ENCODE data around the gene PCIF1. TPM values are rescaled to one million over a fixed set of nuclear protein-coding genes. Genes with fewer than 3 reads are reported as not detected.
A peak's percentile ranks its signal among the peaks of the same experiment; 100 is the strongest.

The PCIF1 gene
- total and polyA plus RNA-seq, 2 experiments from 2014 or later: 41.2 to 43.8 TPM

- Histone ChIP-seq H3K4me3 (no peak overlapping the region), H3K27me3 (no peaks in the 10 kb centered on the region), H3K4me1 (ENCODE audit: low read depth) (no peaks in the 10 kb centered on the region), H3K27ac (no peak overlapping the region), H3K36me3 (peaks cover 70% of the 10 kb centered on the region), H3K9me3 (ENCODE audit: low read depth) (no peaks in the 10 kb centered on the region)
- peak in 1 of 2 donors; percentile 33 for DNase-seq (ENCODE audit: low read depth in 1 of 2, low spot score in 1 of 2)
- no peak for TF ChIP-seq CTCF (IDR thresholded peaks at IDR 0.05; ENCODE audit: low read depth, low read length)
Observed at GRCh38 chr20:45944151-45944964, 9.9 kb downstream of the PCIF1 start.

DNA sequence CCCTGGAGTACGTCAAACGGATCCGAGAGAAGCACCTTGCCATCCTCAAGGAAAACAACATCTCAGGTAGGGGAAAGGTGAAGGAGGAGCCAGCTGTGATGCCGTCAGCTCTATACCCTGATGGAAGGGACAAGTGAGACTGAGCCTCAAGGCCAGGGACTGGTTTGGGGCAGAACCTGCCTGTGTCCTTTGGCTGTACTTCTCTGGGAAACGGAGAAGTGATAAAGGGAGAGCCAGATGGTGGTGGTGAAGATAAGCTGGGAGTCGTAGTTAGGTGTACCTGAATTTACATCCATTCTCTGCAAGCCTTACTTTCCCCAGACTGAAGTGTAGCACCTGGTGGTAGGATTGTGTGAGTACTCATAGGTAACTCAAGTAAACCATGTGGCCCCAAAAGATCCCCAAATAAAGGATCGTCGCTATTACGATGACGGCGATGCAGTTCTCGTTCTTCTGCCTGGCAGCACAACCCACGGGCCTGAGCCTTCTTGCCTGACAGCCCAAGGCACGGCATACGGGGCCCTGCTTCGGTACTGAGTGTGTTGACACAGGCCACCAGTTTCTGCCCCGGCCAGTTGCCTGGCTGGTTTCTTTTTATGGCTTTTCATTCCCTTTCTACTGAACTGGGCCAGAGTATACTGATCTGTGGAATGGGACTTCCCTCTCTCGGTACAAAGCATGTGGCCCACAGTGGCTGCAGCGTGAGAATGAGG is 10.6 kb downstream of the PCIF1 start:
- Histone ChIP-seq H3K9me3 (ENCODE audit: low read depth) (no peaks in the 10 kb centered on the region), H3K36me3 (peaks cover 64% of the 10 kb centered on the region), H3K27ac (no peak overlapping the region), H3K4me1 (ENCODE audit: low read depth) (no peaks in the 10 kb centered on the region), H3K27me3 (no peaks in the 10 kb centered on the region), H3K4me3 (no peak overlapping the region)
- DNase-seq (ENCODE audit: low read depth in 1 of 2, low spot score in 1 of 2): no peak
- no peak for TF ChIP-seq CTCF (IDR thresholded peaks at IDR 0.05; ENCODE audit: low read depth, low read length)

DNA sequence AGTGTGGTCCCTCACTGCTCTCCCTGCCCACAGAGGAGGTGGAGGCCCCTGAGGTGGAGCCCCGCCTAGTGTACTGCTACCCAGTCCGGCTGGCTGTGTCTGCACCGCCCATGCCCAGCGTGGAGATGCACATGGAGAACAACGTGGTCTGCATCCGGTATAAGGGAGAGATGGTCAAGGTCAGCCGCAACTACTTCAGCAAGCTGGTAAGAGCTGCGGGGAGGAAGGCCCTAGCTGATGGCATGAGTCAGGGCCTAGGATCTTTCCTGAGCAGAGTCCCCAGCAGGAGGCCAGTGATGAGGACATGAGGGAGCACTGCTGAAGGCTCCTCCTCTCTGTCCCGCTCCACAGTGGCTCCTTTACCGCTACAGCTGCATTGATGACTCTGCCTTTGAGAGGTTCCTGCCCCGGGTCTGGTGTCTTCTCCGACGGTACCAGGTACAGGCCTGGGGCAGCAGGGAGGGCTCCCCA is 11.2 kb downstream of the PCIF1 start:
- Histone ChIP-seq H3K4me1 (ENCODE audit: low read depth) (no peaks in the 10 kb centered on the region), H3K36me3 (peaks cover 64% of the 10 kb centered on the region), H3K27me3 (no peaks in the 10 kb centered on the region), H3K9me3 (ENCODE audit: low read depth) (no peaks in the 10 kb centered on the region), H3K27ac (no peak overlapping the region), H3K4me3 (no peak overlapping the region)
- no peak for TF ChIP-seq CTCF (IDR thresholded peaks at IDR 0.05; ENCODE audit: low read depth, low read length)
- no peak for DNase-seq (ENCODE audit: low read depth in 1 of 2, low spot score in 1 of 2)

DNA sequence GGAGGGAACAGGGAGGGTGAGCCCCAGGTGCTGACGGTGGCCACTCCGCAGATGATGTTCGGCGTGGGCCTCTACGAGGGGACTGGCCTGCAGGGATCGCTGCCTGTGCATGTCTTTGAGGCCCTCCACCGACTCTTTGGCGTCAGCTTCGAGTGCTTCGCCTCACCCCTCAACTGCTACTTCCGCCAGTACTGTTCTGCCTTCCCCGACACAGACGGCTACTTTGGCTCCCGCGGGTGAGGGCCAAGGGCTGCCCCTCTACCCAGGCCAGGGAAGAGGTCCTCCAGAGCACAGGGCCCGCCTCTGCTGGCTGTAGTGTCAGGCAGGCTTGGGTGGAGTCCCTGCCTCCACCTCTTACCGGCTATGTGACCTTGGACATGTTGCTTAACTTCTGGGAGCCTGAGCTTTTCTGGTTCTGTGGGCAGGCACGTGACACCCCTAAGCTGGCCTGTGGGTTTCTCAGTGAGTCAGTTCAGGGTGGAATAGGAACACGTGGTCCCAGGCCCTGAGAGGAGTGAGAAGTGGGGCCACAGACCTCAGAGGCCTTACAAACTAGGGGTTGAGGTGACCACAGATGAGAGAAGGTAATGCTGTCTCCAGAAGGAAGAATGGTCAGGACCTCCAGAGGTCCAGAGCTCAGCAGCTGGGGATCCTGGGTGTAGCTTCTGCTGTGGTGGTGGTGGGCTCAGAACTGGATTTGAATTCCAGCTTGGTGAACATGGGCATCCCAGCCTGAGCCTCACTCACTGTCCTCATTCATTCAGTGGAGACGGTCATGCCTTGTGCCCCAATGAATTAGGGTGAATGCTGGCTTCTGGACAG is 11.9 kb downstream of the PCIF1 start:
- H3K27ac ChIP-seq: no peak overlapping the region
- H3K4me3 ChIP-seq: no peak overlapping the region
- peak in 1 of 2 donors; percentile 62 for DNase-seq (ENCODE audit: low read depth in 1 of 2, low spot score in 1 of 2)
- peaks cover 63% of the 10 kb centered on the region for H3K36me3 ChIP-seq
- no peaks in the 10 kb centered on the region for H3K4me1 ChIP-seq (ENCODE audit: low read depth)
- no peaks in the 10 kb centered on the region for H3K9me3 ChIP-seq (ENCODE audit: low read depth)
- TF ChIP-seq CTCF (IDR thresholded peaks at IDR 0.05; ENCODE audit: low read depth, low read length): no peak
- no peaks in the 10 kb centered on the region for H3K27me3 ChIP-seq

GRCh38 chr20:45947110-45947866 is 12.8 kb downstream of the PCIF1 start:
- H3K4me3 ChIP-seq: no peak overlapping the region
- DNase-seq (ENCODE audit: low read depth in 1 of 2, low spot score in 1 of 2): no peak
- no peaks in the 10 kb centered on the region for H3K9me3 ChIP-seq (ENCODE audit: low read depth)
- no peaks in the 10 kb centered on the region for H3K27me3 ChIP-seq
- no peak for TF ChIP-seq CTCF (IDR thresholded peaks at IDR 0.05; ENCODE audit: low read depth, low read length)
- H3K4me1 ChIP-seq (ENCODE audit: low read depth): no peaks in the 10 kb centered on the region
- H3K36me3 ChIP-seq: peaks cover 70% of the 10 kb centered on the region
- no peak overlapping the region for H3K27ac ChIP-seq

Measured in cardiac muscle cell (in vitro differentiated cells and primary cell).